ENCODE data around the gene PALLD. TPM values are rescaled to one million over a fixed set of nuclear protein-coding genes. Genes with fewer than 3 reads are reported as not detected.

PALLD gene
- total and polyA plus RNA-seq, 2 of the 8 experiments (the other 6 are each of a cell fraction or from before 2014, with no cell fraction given): 10.5 to 25.0 TPM

- H3K79me2 ChIP-seq (ENCODE audit: control insufficient read depth in 1 of 2, insufficient read depth in 2 of 2, low read length in 2 of 2): no peaks in the 10 kb centered on the region
- no peaks in the 10 kb centered on the region for H3K27me3 ChIP-seq (replicated peaks in 1 of 4; ENCODE audit: control insufficient read depth in 3 of 4, extremely low read depth in 1 of 4, insufficient read depth in 3 of 4, low read length in 3 of 4)
- H3K23ac ChIP-seq (ENCODE audit: insufficient read length): no peak overlapping the region
- no peak overlapping the region for H3K4me3 ChIP-seq (ENCODE audit: extremely low read depth in 1 of 4, insufficient read depth in 2 of 4, low read depth in 3 of 4, low read length in 4 of 4)
- no peak overlapping the region for H2BK12ac ChIP-seq (ENCODE audit: low read depth, low read length)
- H3K4me1 ChIP-seq (replicated peaks in 1 of 4; ENCODE audit: control insufficient read depth in 3 of 4, insufficient read depth in 4 of 4, low read length in 3 of 4): no peaks in the 10 kb centered on the region
- no peak overlapping the region for H3K9ac ChIP-seq (replicated peaks in 1 of 4; ENCODE audit: extremely low read depth in 1 of 4, low read depth in 3 of 4, low read length in 3 of 4)
- H2BK120ac ChIP-seq (replicated peaks; ENCODE audit: low read depth, low read length): no peak overlapping the region
- H3K18ac ChIP-seq (ENCODE audit: extremely low read depth, low read length): no peak overlapping the region
- no peak overlapping the region for H4K5ac ChIP-seq (ENCODE audit: insufficient read length, low read depth, low read length)
- H2BK20ac ChIP-seq (ENCODE audit: low read length): no peak overlapping the region
- no peaks in the 10 kb centered on the region for H3K79me1 ChIP-seq (ENCODE audit: low read depth, low read length)
- no peak for FAIRE-seq
- 91% methylated on average over 5 of the region's 5 CpGs; no CpG with 5 or more reads in 1 of the 2 experiments for WGBS, 2 experiments (ENCODE audit: extremely low coverage in 1 of 2, insufficient coverage in 1 of 2, insufficient read length in 1 of 2, insufficient replicate concordance in 2 of 2, low coverage in 1 of 2, low lambda C conversion rate in 2 of 2, missing lambda C conversion rate in 1 of 2)
- no peak overlapping the region for H2BK5ac ChIP-seq (ENCODE audit: low read depth, low read length)
- H3K56ac ChIP-seq (replicated peaks; ENCODE audit: insufficient read length, low read depth, low read length): no peak overlapping the region
- no peaks in the 10 kb centered on the region for H3K23me2 ChIP-seq (ENCODE audit: low read depth, low read length)
- H2AK5ac ChIP-seq (ENCODE audit: low read depth, low read length): no peak overlapping the region
- H4K20me1 ChIP-seq (replicated peaks in 1 of 2; ENCODE audit: control insufficient read depth in 1 of 2, insufficient read depth in 2 of 2, low read length in 2 of 2): no peaks in the 10 kb centered on the region
- CTCF ChIA-PET (ENCODE audit: partially characterized antibody): no interaction called here
- H2BK15ac ChIP-seq (ENCODE audit: low read length): no peak overlapping the region
- no peak overlapping the region for H3K27ac ChIP-seq (ENCODE audit: low read depth, low read length)
- H2AFZ ChIP-seq (ENCODE audit: low read length): no peak overlapping the region
- DNase-seq (ENCODE audit: low read depth in 1 of 2, low spot score in 2 of 2): no peak
- no peak overlapping the region for H4K8ac ChIP-seq (ENCODE audit: extremely low read depth, insufficient read depth, low read length)
- H3K4me2 ChIP-seq (ENCODE audit: insufficient read depth in 1 of 2, low read depth in 2 of 2, low read length in 2 of 2): no peak overlapping the region
- H3K14ac ChIP-seq (ENCODE audit: insufficient read length): no peak overlapping the region
- H3K36me3 ChIP-seq (ENCODE audit: control insufficient read depth in 2 of 4, insufficient read depth in 4 of 4, low read length in 3 of 4): no peaks in the 10 kb centered on the region
- H3K4ac ChIP-seq (replicated peaks; ENCODE audit: insufficient read length, low read depth, low read length): no peak overlapping the region
- no peaks in the 10 kb centered on the region for H3K9me3 ChIP-seq (ENCODE audit: insufficient read depth in 2 of 2, low read depth in 1 of 2, low read length in 1 of 2)
- POLR2A ChIA-PET (ENCODE audit: partially characterized antibody): no interaction called here
- no peak overlapping the region for H4K91ac ChIP-seq (replicated peaks; ENCODE audit: insufficient read length, low read length)
- TF ChIP-seq SP4 (IDR thresholded peaks at IDR 0.05; ENCODE audit: low read length): no peak
- no peak for TF ChIP-seq CTCF (IDR thresholded peaks at IDR 0.05; ENCODE audit: control extremely low read depth in 1 of 3, insufficient read depth in 1 of 3, low read depth in 1 of 3, low read length in 3 of 3)
- TF ChIP-seq ATF2 (IDR thresholded peaks at IDR 0.05; ENCODE audit: low read length): no peak
- TF ChIP-seq CREB1 (IDR thresholded peaks at IDR 0.05): no peak
- no peak for TF ChIP-seq HDAC6 (IDR thresholded peaks at IDR 0.05; ENCODE audit: low read depth, low read length)
- TF ChIP-seq FOSL1 (IDR thresholded peaks at IDR 0.05; ENCODE audit: insufficient read depth, low read depth, low read length): no peak
- no peak for TF ChIP-seq YY1 (IDR thresholded peaks at IDR 0.05; ENCODE audit: low read depth, low read length)
- no peak for TF ChIP-seq RNF2 (IDR thresholded peaks at IDR 0.05; ENCODE audit: borderline replicate concordance, low read depth, low read length, missing control alignments, poor library complexity, severe bottlenecking)
- no peak for TF ChIP-seq NRF1 (IDR thresholded peaks at IDR 0.05; ENCODE audit: low read depth, low read length)
- TF ChIP-seq RXRA (IDR thresholded peaks at IDR 0.05; ENCODE audit: insufficient read depth, low read depth, low read length): no peak
These were observed 38.8 kb downstream of the PALLD start for GRCh38 chr4:168535689-168536088.

All from H1 (cell line).